ENCODE data around the gene RNPC3.
"Not testable (repeated sequence)": the region's sequence is repeated elsewhere in the genome, so short reads cannot be mapped to it uniquely, and the experiment has no call there.

GRCh38 chr1:103571289-103571688 is 45.8 kb downstream of the RNPC3 start, which contains the start of gene AMY2B:
- TF ChIP-seq CTCF (IDR thresholded peaks at IDR 0.05; ENCODE audit: poor library complexity, severe bottlenecking); TAF1 (IDR thresholded peaks at IDR 0.05; ENCODE audit: low read depth): not testable (repeated sequence)
- TF ChIP-seq, protein P1, sequence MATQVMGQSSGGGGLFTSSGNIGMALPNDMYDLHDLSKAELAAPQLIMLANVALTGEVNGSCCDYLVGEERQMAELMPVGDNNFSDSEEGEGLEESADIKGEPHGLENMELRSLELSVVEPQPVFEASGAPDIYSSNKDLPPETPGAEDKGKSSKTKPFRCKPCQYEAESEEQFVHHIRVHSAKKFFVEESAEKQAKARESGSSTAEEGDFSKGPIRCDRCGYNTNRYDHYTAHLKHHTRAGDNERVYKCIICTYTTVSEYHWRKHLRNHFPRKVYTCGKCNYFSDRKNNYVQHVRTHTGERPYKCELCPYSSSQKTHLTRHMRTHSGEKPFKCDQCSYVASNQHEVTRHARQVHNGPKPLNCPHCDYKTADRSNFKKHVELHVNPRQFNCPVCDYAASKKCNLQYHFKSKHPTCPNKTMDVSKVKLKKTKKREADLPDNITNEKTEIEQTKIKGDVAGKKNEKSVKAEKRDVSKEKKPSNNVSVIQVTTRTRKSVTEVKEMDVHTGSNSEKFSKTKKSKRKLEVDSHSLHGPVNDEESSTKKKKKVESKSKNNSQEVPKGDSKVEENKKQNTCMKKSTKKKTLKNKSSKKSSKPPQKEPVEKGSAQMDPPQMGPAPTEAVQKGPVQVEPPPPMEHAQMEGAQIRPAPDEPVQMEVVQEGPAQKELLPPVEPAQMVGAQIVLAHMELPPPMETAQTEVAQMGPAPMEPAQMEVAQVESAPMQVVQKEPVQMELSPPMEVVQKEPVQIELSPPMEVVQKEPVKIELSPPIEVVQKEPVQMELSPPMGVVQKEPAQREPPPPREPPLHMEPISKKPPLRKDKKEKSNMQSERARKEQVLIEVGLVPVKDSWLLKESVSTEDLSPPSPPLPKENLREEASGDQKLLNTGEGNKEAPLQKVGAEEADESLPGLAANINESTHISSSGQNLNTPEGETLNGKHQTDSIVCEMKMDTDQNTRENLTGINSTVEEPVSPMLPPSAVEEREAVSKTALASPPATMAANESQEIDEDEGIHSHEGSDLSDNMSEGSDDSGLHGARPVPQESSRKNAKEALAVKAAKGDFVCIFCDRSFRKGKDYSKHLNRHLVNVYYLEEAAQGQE (IDR thresholded peaks at IDR 0.05; ENCODE audit: borderline replicate concordance): not testable (repeated sequence)
